ENCODE results near the gene DR1. TPM values are rescaled to one million over a fixed set of nuclear protein-coding genes. Genes with fewer than 3 reads are reported as not detected.

DR1 gene
- total RNA-seq, 1 donor from 2014 or later: 66.9 TPM

DNA sequence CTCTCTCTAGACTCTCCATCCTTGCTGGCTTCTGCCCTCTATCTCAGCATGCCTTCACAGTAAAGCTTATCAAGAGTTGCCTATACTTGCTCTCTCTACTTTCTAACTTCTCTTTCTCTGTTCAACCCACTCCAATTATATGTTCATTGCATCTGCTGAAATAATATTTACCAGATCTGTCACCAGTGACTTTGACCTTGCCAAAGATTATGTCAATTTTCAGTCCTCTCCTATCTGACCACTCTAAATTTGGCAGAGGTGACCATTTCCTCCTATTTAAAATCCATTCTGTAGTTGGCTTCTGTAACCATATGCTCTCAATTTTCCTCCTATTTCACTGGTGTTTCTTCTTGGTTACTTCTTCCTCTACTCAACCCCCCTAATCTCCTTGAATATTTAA is 38.8 kb upstream of the DR1 start:
- TF ChIP-seq, protein P1, sequence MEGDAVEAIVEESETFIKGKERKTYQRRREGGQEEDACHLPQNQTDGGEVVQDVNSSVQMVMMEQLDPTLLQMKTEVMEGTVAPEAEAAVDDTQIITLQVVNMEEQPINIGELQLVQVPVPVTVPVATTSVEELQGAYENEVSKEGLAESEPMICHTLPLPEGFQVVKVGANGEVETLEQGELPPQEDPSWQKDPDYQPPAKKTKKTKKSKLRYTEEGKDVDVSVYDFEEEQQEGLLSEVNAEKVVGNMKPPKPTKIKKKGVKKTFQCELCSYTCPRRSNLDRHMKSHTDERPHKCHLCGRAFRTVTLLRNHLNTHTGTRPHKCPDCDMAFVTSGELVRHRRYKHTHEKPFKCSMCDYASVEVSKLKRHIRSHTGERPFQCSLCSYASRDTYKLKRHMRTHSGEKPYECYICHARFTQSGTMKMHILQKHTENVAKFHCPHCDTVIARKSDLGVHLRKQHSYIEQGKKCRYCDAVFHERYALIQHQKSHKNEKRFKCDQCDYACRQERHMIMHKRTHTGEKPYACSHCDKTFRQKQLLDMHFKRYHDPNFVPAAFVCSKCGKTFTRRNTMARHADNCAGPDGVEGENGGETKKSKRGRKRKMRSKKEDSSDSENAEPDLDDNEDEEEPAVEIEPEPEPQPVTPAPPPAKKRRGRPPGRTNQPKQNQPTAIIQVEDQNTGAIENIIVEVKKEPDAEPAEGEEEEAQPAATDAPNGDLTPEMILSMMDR (IDR thresholded peaks at IDR 0.05): no peak
- H3K4me1 Mint-ChIP-seq (ENCODE audit: low read depth): no peaks in the 10 kb centered on the region
- DNase-seq (ENCODE audit: low spot score): no peak
- H3K4me3 Mint-ChIP-seq (ENCODE audit: unreplicated experiment): no peak overlapping the region
- no peak overlapping the region for H3K27ac Mint-ChIP-seq (ENCODE audit: unreplicated experiment)
- no peaks in the 10 kb centered on the region for H3K36me3 Mint-ChIP-seq (ENCODE audit: low read depth)
- no peaks in the 10 kb centered on the region for H3K9me3 Mint-ChIP-seq (ENCODE audit: low read depth)
- no peaks in the 10 kb centered on the region for H3K27me3 Mint-ChIP-seq (ENCODE audit: low read depth)

- DNase-seq (ENCODE audit: low spot score): no peak
- H3K4me3 Mint-ChIP-seq (ENCODE audit: unreplicated experiment): no peak overlapping the region
- H3K4me1 Mint-ChIP-seq (ENCODE audit: low read depth): peaks cover 20% of the 10 kb centered on the region
- TF ChIP-seq, protein P1 (IDR thresholded peaks at IDR 0.05): no peak
- H3K9me3 Mint-ChIP-seq (ENCODE audit: low read depth): no peaks in the 10 kb centered on the region
- H3K27me3 Mint-ChIP-seq (ENCODE audit: low read depth): no peaks in the 10 kb centered on the region
- no peaks in the 10 kb centered on the region for H3K36me3 Mint-ChIP-seq (ENCODE audit: low read depth)
- H3K27ac Mint-ChIP-seq (ENCODE audit: unreplicated experiment): no peak overlapping the region
These were observed 32.7 kb upstream of the DR1 start for GRCh38 chr1:93313026-93313425.

GRCh38 chr1:93317207-93317606 is 28.5 kb upstream of the DR1 start:
- Mint-ChIP-seq H3K27me3 (ENCODE audit: low read depth) (no peaks in the 10 kb centered on the region), H3K4me3 (ENCODE audit: unreplicated experiment) (no peak overlapping the region), H3K27ac (ENCODE audit: unreplicated experiment) (no peak overlapping the region), H3K9me3 (ENCODE audit: low read depth) (no peaks in the 10 kb centered on the region), H3K4me1 (ENCODE audit: low read depth) (peaks cover 20% of the 10 kb centered on the region), H3K36me3 (ENCODE audit: low read depth) (peaks cover 1% of the 10 kb centered on the region)
- TF ChIP-seq, protein P1 (IDR thresholded peaks at IDR 0.05): no peak
- no peak for DNase-seq (ENCODE audit: low spot score)

DNA sequence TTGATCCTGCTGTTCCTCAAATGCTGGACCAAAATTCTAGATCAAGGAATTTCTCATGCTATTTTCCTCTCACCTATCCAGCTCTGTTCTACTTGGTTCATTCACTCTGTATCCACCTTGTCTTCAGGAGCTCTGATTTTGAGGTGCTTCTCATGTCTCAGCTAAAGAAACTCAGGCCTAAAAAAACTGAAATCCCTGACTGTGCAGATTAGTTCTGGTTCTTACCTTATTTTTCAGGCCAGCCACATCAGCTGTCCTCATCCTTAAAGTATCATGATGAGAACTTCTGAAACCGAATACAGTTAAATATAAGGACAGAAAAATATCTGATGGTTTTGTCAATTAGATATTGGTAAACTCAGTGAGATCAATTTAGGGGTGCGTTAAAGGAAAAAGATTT is 27.8 kb upstream of the DR1 start:
- TF ChIP-seq, protein P1 (IDR thresholded peaks at IDR 0.05): no peak
- H3K4me3 Mint-ChIP-seq (ENCODE audit: unreplicated experiment): no peak overlapping the region
- H3K36me3 Mint-ChIP-seq (ENCODE audit: low read depth): peaks cover 1% of the 10 kb centered on the region
- H3K27ac Mint-ChIP-seq (ENCODE audit: unreplicated experiment): no peak overlapping the region
- H3K9me3 Mint-ChIP-seq (ENCODE audit: low read depth): no peaks in the 10 kb centered on the region
- no peaks in the 10 kb centered on the region for H3K27me3 Mint-ChIP-seq (ENCODE audit: low read depth)
- peaks cover 16% of the 10 kb centered on the region for H3K4me1 Mint-ChIP-seq (ENCODE audit: low read depth)
- DNase-seq (ENCODE audit: low spot score): no peak

- no peaks in the 10 kb centered on the region for H3K27me3 Mint-ChIP-seq (ENCODE audit: low read depth)
- no peaks in the 10 kb centered on the region for H3K9me3 Mint-ChIP-seq (ENCODE audit: low read depth)
- H3K36me3 Mint-ChIP-seq (ENCODE audit: low read depth): peaks cover 1% of the 10 kb centered on the region
- no peak overlapping the region for H3K4me3 Mint-ChIP-seq (ENCODE audit: unreplicated experiment)
- H3K4me1 Mint-ChIP-seq (ENCODE audit: low read depth): peaks cover 15% of the 10 kb centered on the region
- H3K27ac Mint-ChIP-seq (ENCODE audit: unreplicated experiment): no peak overlapping the region
- no peak for DNase-seq (ENCODE audit: low spot score)
- TF ChIP-seq, protein P1 (IDR thresholded peaks at IDR 0.05): no peak
These were observed 24.0 kb upstream of the DR1 start for GRCh38 chr1:93321720-93322119.

Data from chondrocyte (in vitro differentiated cells).